ENCODE measurements around the gene ZSWIM7.
"Not testable (repeated sequence)": the region's sequence is repeated elsewhere in the genome, so short reads cannot be mapped to it uniquely, and the experiment has no call there.

Gene ZSWIM7

DNA sequence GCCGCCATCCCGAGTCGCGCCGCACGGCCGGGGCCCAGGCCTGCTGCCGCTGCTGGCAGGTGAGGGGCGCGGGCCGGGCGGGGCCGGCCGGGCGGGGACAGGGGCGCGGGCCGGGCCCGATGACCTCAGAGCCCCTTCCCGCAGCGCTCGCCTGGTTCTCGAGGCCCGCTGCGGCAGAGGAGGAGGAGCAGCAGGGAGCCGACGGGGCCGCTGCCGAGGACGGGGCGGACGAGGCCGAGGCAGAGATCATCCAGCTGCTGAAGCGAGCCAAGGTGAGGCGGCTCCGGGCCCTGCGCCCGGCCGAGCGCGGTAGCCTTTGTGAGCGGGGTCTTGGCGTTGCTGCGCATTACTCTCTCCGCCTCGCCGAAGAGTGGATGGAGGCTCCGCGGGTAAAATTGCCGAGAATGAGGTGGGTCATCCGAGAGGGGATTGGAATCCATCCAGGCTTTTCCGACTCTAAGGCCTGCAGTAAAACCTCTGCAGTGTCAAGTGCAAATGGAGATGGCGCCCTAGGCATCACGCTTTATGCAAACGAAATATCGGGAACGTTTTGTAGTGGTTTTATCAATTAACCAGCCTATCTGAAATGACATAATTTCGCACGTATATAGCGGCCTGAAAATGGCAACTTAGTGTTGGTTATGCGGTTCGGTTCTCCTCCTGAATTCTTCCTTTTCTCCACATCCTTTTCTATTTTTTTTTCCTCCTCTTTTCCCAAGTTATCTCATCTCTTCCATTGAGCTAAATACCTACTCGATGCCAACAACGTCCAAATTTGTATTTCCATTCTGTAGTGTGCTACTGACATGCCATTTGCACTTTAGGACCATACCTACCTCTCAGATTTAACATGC, 697 bp upstream of the ZSWIM7 start:
- H3K9me3 ChIP-seq (ENCODE audit: control extremely low read depth in 1 of 5, control insufficient read depth in 4 of 5, insufficient read depth in 2 of 5, low read depth in 1 of 5, low read length in 4 of 5) = peaks cover 0 to 5% (median 3%) of the 10 kb centered on the region in 5 experiments
- no peaks in the 10 kb centered on the region for H3K27me3 ChIP-seq (replicated peaks in 2 of 5; ENCODE audit: control insufficient read depth in 4 of 5, insufficient read depth in 5 of 5, low read length in 4 of 5)
- H3K4me1 ChIP-seq (ENCODE audit: control extremely low read depth in 1 of 4, control insufficient read depth in 4 of 4, insufficient read depth in 4 of 4, low read length in 3 of 4) = peaks cover 9 to 24% (median 18%) of the 10 kb centered on the region in 4 experiments
- ChIA-PET CTCF (interaction anchor here (0.6 to 2.9 kb wide), 5 partner anchors 9 to 54 kb away, joined by 3 to 10 read pairs (median 3); no protein-coding TSS in a partner anchor), POLR2A (interaction anchor here (1.0 to 2.2 kb wide), 2 partner anchors 41 to 56 kb away, joined by 4 to 5 read pairs; partner anchors contain the start of gene ADORA2B)
- H3K36me3 ChIP-seq (ENCODE audit: control insufficient read depth in 4 of 4, insufficient read depth in 4 of 4, low read length in 3 of 4) = peaks cover 18 to 51% (median 42%) of the 10 kb centered on the region in 4 experiments
- under 1% methylated on average over 43 of the region's 64 CpGs for WGBS (ENCODE audit: insufficient coverage)
- DNase-seq = peak; percentile 36 to 75 (median 71)
- H3K4me3 ChIP-seq (ENCODE audit: control insufficient read depth in 1 of 7, extremely low read depth in 1 of 7, insufficient read depth in 4 of 7, low read depth in 2 of 7, low read length in 6 of 7) = peak overlapping the region; percentile 58 to 92 (median 86)
- peak overlapping the region; percentile 55 to 92 for H3K27ac ChIP-seq (ENCODE audit: insufficient read depth in 1 of 2, low read depth in 1 of 2, low read length in 2 of 2, poor library complexity in 1 of 2, severe bottlenecking in 2 of 2)

DNA sequence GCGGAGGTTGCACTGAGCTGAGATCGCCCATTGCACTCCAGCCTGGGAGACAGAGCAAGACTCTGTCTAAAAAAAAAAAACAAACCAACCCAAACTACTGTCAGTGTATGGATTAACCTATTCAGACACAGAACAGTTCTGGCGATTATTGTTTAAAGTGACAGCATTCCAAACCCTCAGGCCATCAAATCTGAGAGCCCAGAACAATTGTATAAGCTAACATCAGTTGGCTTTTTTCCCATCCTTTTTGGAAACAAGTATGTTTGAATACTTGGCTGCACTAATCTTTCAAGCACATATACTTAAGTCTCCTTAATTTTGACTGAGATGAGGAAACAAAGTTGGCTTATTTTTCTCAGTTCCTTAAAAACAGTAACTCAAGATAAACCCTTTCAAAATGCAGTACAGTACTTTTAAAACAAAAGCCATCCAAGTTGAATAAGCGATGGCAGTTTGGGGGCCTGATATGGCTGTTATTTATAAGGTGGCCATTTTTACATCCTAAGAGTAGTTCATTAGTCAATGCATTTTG, 1.4 kb downstream of the ZSWIM7 start:
- peak overlapping the region in 1 of 7 experiments; percentile 64 for H3K4me3 ChIP-seq (ENCODE audit: control insufficient read depth in 1 of 7, extremely low read depth in 1 of 7, insufficient read depth in 4 of 7, low read depth in 2 of 7, low read length in 6 of 7)
- H3K9me3 ChIP-seq (ENCODE audit: control extremely low read depth in 1 of 5, control insufficient read depth in 4 of 5, insufficient read depth in 2 of 5, low read depth in 1 of 5, low read length in 4 of 5) = peaks cover 0 to 5% (median 3%) of the 10 kb centered on the region in 5 experiments
- peaks cover 4 to 35% (median 22%) of the 10 kb centered on the region in 4 experiments for H3K36me3 ChIP-seq (ENCODE audit: control insufficient read depth in 4 of 4, insufficient read depth in 4 of 4, low read length in 3 of 4)
- CTCF ChIA-PET = interaction anchor here (0.6 to 3.1 kb wide), 6 partner anchors 28 to 170 kb away, joined by 3 to 14 read pairs (median 5); partner anchors contain the start of gene ADORA2B
- no peak overlapping the region for H3K27ac ChIP-seq (ENCODE audit: insufficient read depth in 1 of 2, low read depth in 1 of 2, low read length in 2 of 2, poor library complexity in 1 of 2, severe bottlenecking in 2 of 2)
- 100% methylated on average over 1 of the region's 4 CpGs for WGBS (ENCODE audit: insufficient coverage)
- POLR2A ChIA-PET = interaction anchor here (2.2 kb wide), 1 partner anchor 54 kb away, joined by 5 read pairs; the partner anchor contains the start of gene ADORA2B
- H3K27me3 ChIP-seq (replicated peaks in 2 of 5; ENCODE audit: control insufficient read depth in 4 of 5, insufficient read depth in 5 of 5, low read length in 4 of 5) = no peaks in the 10 kb centered on the region
- peaks cover 9 to 24% (median 18%) of the 10 kb centered on the region in 4 experiments for H3K4me1 ChIP-seq (ENCODE audit: control extremely low read depth in 1 of 4, control insufficient read depth in 4 of 4, insufficient read depth in 4 of 4, low read length in 3 of 4)
- DNase-seq = no peak

DNA sequence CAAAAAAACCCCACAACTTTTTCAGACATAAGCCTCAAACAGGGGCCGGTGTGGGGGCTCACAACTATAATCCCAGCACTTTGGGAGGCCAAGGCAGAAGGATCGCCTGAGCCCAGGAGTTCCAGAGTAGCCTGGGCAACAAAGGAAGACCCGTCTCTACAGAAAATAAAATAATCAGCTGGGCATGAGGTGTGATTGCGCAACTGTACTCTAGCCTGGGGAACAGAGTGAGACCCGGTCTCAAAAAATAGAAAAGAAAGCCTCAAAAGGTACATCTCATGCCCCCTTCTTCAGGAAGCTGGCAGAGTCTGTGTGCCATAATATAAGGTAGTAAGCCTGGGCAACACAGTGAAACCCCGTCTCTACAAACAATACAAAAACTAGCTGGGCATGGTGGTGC, 3.2 kb downstream of the ZSWIM7 start:
- 85% methylated on average over 5 of the region's 6 CpGs for WGBS (ENCODE audit: insufficient coverage)
- ChIA-PET POLR2A (no interaction called here), CTCF (interaction anchor here (1.2 to 3.1 kb wide), 4 partner anchors 12 to 146 kb away, joined by 4 to 14 read pairs (median 6); partner anchors contain the start of gene ADORA2B)
- Histone ChIP-seq H3K4me1 (ENCODE audit: control extremely low read depth in 1 of 4, control insufficient read depth in 4 of 4, insufficient read depth in 4 of 4, low read length in 3 of 4) (peaks cover 9 to 24% (median 16%) of the 10 kb centered on the region in 4 experiments), H3K9me3 (ENCODE audit: control extremely low read depth in 1 of 5, control insufficient read depth in 4 of 5, insufficient read depth in 2 of 5, low read depth in 1 of 5, low read length in 4 of 5) (no peaks in the 10 kb centered on the region), H3K27ac (ENCODE audit: insufficient read depth in 1 of 2, low read depth in 1 of 2, low read length in 2 of 2, poor library complexity in 1 of 2, severe bottlenecking in 2 of 2) (no peak overlapping the region), H3K4me3 (ENCODE audit: control insufficient read depth in 1 of 7, extremely low read depth in 1 of 7, insufficient read depth in 4 of 7, low read depth in 2 of 7, low read length in 6 of 7) (no peak overlapping the region), H3K27me3 (replicated peaks in 2 of 5; ENCODE audit: control insufficient read depth in 4 of 5, insufficient read depth in 5 of 5, low read length in 4 of 5) (no peaks in the 10 kb centered on the region), H3K36me3 (ENCODE audit: control insufficient read depth in 4 of 4, insufficient read depth in 4 of 4, low read length in 3 of 4) (peaks cover 0 to 17% (median 7%) of the 10 kb centered on the region in 4 experiments)
- DNase-seq = no peak

DNA sequence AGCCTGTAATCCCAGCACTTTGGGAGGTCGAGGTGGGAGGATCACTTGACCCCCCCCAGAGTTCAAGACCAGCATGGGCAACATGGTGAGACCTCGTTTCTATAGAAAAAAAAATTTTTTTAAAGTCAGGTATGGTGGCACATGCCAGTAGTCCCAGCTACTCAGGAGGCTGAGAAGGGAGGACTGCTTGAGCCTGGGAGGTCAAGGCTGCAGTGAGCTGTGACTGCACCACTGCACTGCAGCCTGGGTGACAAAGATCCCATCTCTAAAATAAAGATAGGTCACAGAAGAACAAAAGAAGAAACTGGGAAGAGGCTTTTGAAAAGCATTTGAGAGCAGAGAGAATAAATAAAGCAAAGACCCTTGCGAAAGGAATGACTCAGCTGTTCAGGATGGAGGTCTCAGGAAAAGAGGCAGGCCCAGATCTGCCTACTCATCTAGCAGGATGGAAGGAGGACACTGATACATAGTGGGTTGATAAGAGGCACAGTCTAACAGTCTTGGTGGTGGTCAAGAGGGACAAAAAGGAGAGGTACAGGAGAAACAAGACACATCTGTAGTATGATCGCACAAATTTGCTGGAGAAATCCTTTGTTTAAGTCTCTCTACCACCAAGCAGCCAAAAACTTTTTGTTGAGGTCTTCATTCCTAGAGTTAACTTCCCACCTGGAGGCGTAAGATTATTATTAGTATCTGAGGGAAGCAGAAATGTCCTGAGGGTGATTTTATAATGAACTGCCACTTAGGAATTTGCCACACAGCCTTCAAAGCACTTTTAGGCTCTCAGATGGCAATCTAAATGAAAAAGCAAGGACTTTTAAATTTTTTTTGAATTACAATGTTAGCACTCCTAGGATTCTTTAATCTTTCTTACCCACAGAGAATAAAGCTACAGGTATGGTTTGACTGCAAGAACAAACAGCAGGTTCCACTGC, 17.6 kb downstream of the ZSWIM7 start:
- Histone ChIP-seq H3K9me3 (ENCODE audit: control extremely low read depth in 1 of 5, control insufficient read depth in 4 of 5, insufficient read depth in 2 of 5, low read depth in 1 of 5, low read length in 4 of 5) (no peaks in the 10 kb centered on the region), H3K36me3 (ENCODE audit: control insufficient read depth in 4 of 4, insufficient read depth in 4 of 4, low read length in 3 of 4) (peaks cover 20 to 44% (median 28%) of the 10 kb centered on the region in 4 experiments), H3K4me3 (ENCODE audit: control insufficient read depth in 1 of 7, extremely low read depth in 1 of 7, insufficient read depth in 4 of 7, low read depth in 2 of 7, low read length in 6 of 7) (peak overlapping the region in 2 of 7 experiments; percentile 8 to 19), H3K4me1 (ENCODE audit: control extremely low read depth in 1 of 4, control insufficient read depth in 4 of 4, insufficient read depth in 4 of 4, low read length in 3 of 4) (peaks cover 8 to 23% (median 20%) of the 10 kb centered on the region in 4 experiments), H3K27me3 (replicated peaks in 2 of 5; ENCODE audit: control insufficient read depth in 4 of 5, insufficient read depth in 5 of 5, low read length in 4 of 5) (no peaks in the 10 kb centered on the region), H3K27ac (ENCODE audit: insufficient read depth in 1 of 2, low read depth in 1 of 2, low read length in 2 of 2, poor library complexity in 1 of 2, severe bottlenecking in 2 of 2) (peak overlapping the region; percentile 52 to 76)
- WGBS (ENCODE audit: insufficient coverage) = 59% methylated on average over 3 of the region's 5 CpGs
- POLR2A ChIA-PET = no interaction called here
- peak; percentile 50 to 71 (median 64) for DNase-seq
- CTCF ChIA-PET = interaction anchor here (1.2 to 2.4 kb wide), 3 partner anchors 11 to 37 kb away, joined by 5 to 6 read pairs (median 6); partner anchors contain the start of gene ADORA2B

DNA sequence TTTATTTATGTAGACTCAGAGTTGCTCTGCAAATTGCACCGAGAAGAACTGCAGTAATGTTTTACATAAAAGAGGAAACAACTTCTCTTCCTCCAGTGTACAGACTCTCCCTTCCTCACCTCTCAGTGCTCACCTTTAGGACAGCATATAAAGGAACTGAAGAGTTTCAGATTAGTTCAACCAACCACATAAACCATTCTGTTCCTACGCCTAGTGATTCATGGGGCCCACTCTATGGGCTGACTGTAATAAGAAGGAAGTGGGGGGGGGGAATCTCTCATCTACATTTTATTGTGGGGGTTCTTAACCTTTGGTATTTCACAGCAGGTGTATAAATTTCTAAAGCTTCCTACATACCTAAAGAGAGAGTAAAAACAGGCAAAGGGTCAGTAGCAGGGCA, 18.3 kb downstream of the ZSWIM7 start:
- H3K9me3 ChIP-seq (ENCODE audit: control extremely low read depth in 1 of 5, control insufficient read depth in 4 of 5, insufficient read depth in 2 of 5, low read depth in 1 of 5, low read length in 4 of 5) = no peaks in the 10 kb centered on the region
- POLR2A ChIA-PET = no interaction called here
- H3K27me3 ChIP-seq (replicated peaks in 2 of 5; ENCODE audit: control insufficient read depth in 4 of 5, insufficient read depth in 5 of 5, low read length in 4 of 5) = no peaks in the 10 kb centered on the region
- WGBS (ENCODE audit: insufficient coverage) = no CpG with 5 or more reads among the region's 2 CpGs
- peaks cover 24 to 43% (median 30%) of the 10 kb centered on the region in 4 experiments for H3K36me3 ChIP-seq (ENCODE audit: control insufficient read depth in 4 of 4, insufficient read depth in 4 of 4, low read length in 3 of 4)
- CTCF ChIA-PET = interaction anchor here (0.9 to 1.4 kb wide), 2 partner anchors 36 to 100 kb away, joined by 3 to 5 read pairs; partner anchors contain the start of gene ADORA2B
- DNase-seq = peak in 2 of 3 donors; percentile 63 to 72
- H3K4me3 ChIP-seq (ENCODE audit: control insufficient read depth in 1 of 7, extremely low read depth in 1 of 7, insufficient read depth in 4 of 7, low read depth in 2 of 7, low read length in 6 of 7) = peak overlapping the region in 2 of 7 experiments; percentile 6 to 8
- peak overlapping the region; percentile 37 to 76 for H3K27ac ChIP-seq (ENCODE audit: insufficient read depth in 1 of 2, low read depth in 1 of 2, low read length in 2 of 2, poor library complexity in 1 of 2, severe bottlenecking in 2 of 2)
- H3K4me1 ChIP-seq (ENCODE audit: control extremely low read depth in 1 of 4, control insufficient read depth in 4 of 4, insufficient read depth in 4 of 4, low read length in 3 of 4) = peaks cover 8 to 23% (median 20%) of the 10 kb centered on the region in 4 experiments

DNA sequence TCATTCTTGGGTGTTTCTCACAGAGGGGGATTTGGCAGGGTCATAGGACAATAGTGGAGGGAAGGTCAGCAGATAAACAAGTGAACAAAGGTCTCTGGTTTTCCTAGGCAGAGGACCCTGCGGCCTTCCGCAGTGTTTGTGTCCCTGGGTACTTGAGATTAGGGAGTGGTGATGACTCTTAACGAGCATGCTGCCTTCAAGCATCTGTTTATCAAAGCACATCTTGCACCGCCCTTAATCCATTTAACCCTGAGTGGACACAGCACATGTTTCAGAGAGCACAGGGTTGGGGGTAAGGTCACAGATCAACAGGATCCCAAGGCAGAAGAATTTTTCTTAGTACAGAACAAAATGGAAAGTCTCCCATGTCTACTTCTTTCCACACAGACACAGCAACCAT, 20.5 kb downstream of the ZSWIM7 start:
- H3K4me3 ChIP-seq (ENCODE audit: control insufficient read depth in 1 of 7, extremely low read depth in 1 of 7, insufficient read depth in 4 of 7, low read depth in 2 of 7, low read length in 6 of 7); POLR2A ChIA-PET; H3K27ac ChIP-seq (ENCODE audit: insufficient read depth in 1 of 2, low read depth in 1 of 2, low read length in 2 of 2, poor library complexity in 1 of 2, severe bottlenecking in 2 of 2); H3K27me3 ChIP-seq (replicated peaks in 2 of 5; ENCODE audit: control insufficient read depth in 4 of 5, insufficient read depth in 5 of 5, low read length in 4 of 5); DNase-seq; H3K9me3 ChIP-seq (ENCODE audit: control extremely low read depth in 1 of 5, control insufficient read depth in 4 of 5, insufficient read depth in 2 of 5, low read depth in 1 of 5, low read length in 4 of 5): not testable (repeated sequence)
- CTCF ChIA-PET = interaction anchor here (0.9 kb wide), 1 partner anchor 12 kb away, joined by 4 read pairs; no protein-coding TSS in a partner anchor
- WGBS (ENCODE audit: insufficient coverage) = no CpG with 5 or more reads among the region's 4 CpGs
- peaks cover 8 to 23% (median 20%) of the 10 kb centered on the region in 4 experiments for H3K4me1 ChIP-seq (ENCODE audit: control extremely low read depth in 1 of 4, control insufficient read depth in 4 of 4, insufficient read depth in 4 of 4, low read length in 3 of 4)
- H3K36me3 ChIP-seq (ENCODE audit: control insufficient read depth in 4 of 4, insufficient read depth in 4 of 4, low read length in 3 of 4) = peaks cover 12 to 48% (median 29%) of the 10 kb centered on the region in 4 experiments

Data from common myeloid progenitor, CD34-positive (primary cell).